CD4-positive, alpha-beta T cell treated with Interleukin-6 for 4 hours (primary cell): Measurements from ENCODE around the gene TBC1D5.
A peak's percentile ranks its signal among the peaks of the same experiment; 100 is the strongest.
"Not testable (repeated sequence)": the region's sequence is repeated elsewhere in the genome, so short reads cannot be mapped to it uniquely, and the experiment has no call there.

ENCODE experiments used
- DNase-seq: peaks from one replicate; pipeline ENCODE4 v3.0.0-alpha.2; 2020; ENCODE audit warnings: mixed read lengths

Gene TBC1D5

DNA sequence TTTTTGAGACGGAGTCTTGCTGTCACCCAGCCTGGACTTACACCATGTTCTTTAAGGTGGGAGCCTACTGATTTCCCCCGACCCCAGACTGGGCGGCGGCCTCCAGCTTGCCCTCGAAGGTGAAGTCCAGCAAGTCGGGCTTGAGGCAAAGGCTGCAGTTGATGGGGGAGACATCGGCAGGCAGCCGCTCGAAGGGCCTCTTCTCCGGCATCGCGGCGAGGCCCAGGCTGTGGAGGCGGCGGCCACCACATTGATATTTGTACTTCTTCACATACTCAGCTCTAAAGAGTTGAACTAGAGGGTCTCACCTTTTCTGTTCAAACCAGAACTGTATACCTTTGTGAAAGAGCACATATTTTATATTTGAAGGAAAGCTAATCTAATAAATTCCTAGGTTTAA, 36.4 kb downstream of the TBC1D5 start:
- not testable (repeated sequence) for DNase-seq

DNA sequence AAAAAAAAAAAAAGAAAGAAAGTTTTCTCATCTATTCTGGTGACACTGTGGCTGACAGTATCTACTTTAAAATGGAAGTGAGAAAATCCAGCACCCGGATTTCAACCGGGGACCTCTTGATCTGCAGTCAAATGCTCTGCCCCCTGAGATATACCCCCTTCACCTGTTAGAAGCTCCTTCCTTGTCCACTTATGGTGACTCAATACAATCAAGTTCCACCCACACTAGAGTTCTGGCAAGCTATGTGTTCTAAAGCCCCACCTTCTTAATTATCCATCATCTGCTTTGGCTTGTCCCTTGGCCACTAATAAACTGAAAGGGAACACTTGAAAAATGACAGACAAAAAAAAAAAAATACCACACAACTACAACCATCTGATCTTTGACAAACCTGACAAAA, 42.6 kb downstream of the TBC1D5 start:
- DNase-seq, result not testable (repeated sequence)

DNA sequence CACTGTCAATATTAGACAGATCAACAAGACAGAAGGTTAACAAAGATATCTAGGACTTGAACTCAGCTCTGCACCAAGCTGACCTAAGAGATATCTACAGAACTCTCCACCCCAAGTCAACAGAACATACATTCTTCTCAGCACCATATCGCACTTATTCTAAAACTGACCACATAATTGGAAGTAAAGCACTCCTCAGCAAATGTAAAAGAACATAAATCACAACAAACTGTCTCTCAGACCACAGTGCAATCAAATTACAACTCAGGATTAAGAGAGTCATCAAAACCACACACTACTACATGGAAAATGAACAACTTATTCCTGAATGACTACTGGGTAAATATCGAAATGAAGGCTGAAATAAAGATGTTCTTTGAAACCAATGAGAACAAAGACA, 46.8 kb downstream of the TBC1D5 start:
- DNase-seq, result not testable (repeated sequence)

DNA sequence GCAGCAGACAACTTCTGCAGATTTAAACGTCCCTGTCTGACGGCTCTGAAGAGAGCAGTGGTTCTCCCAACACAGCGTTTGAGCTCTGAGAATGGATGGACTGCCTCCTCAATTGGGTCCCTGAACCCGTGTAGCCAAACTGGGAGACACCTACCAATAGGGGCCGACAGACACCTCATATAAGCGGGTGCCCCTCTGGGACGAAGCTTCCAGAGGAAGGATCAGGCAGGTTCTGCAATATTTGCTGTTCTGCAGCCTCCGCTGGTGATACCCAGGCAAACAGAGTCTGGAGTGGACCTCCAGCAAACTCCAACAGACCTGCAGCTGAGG, 48.8 kb downstream of the TBC1D5 start:
- not testable (repeated sequence) for DNase-seq

DNA sequence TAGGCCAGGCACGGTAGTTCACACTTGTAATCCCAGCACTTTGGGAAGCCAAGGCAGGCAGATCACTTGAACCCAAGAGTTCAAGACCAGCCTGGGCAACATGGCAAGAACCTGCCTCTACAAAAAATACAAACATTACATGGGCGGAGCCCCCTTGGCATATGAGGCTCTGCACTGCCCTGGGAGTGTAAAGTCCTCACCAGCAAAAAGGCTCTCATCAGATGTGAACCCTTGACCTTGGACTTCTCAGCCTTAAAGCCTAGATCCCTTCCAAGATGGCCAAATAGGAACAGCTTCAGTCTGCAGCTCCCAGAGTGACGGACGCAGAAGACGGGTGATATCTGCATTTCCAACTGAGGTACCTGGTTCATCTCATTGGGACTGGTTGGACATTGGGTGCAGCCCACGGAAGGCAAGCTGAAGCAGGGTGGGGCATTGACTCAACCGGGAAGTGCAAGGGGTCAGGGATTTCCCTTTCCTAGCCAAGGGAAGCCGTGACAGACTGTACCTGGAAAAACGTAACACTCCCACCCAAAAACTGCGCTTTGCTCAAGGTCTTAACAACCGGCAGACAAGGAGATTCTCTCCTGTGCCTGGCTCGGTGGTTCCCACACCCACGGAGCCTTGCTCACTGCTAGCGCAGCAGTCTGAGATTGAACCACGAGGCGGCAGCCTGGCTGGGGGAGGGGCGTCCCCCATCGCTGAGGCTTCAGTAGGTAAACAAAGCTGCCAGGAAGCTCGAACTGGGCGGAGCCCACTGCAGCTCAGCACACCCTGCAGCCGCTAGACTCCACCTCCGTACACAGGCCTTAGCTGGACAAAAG, 49.4 kb downstream of the TBC1D5 start:
- peak; percentile 59 for DNase-seq

DNA sequence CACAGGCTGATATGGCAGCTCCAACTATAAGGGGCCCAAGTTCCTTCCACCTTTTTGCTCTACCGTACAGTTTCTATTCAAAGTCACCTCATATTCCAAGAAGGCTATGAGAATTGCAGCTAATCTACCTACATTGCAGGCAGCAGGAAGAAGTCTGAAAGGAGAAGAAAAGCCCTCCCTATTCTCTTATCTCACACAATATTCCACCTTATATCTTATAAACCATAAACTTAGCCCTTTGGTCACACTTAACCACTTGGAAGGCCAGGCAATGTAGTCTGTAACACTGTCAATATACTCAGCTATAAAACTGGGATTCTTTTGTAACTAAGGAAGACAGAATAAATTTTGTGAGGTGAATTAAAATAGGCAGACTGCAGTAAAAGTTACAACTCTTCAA, 54.9 kb downstream of the TBC1D5 start:
- no peak for DNase-seq

DNA sequence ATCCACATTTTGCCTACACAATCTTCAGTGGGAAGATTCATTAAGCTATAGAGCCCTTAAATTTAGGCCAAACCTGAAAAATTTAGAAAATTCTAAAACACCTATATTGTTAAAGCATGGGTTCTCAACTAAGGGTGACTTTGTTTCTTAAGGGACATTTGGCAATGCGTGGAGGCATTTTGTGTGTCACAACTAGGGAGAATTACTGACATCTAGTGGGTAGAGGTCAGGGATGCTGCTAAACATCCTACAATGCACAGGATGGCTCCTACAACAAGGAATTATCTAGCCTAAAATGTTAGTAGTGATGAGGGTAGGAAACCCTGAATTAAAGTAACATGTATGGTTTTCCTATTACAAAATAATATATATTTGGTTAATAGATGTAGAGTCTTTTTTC, 55.8 kb downstream of the TBC1D5 start:
- no peak for DNase-seq

DNA sequence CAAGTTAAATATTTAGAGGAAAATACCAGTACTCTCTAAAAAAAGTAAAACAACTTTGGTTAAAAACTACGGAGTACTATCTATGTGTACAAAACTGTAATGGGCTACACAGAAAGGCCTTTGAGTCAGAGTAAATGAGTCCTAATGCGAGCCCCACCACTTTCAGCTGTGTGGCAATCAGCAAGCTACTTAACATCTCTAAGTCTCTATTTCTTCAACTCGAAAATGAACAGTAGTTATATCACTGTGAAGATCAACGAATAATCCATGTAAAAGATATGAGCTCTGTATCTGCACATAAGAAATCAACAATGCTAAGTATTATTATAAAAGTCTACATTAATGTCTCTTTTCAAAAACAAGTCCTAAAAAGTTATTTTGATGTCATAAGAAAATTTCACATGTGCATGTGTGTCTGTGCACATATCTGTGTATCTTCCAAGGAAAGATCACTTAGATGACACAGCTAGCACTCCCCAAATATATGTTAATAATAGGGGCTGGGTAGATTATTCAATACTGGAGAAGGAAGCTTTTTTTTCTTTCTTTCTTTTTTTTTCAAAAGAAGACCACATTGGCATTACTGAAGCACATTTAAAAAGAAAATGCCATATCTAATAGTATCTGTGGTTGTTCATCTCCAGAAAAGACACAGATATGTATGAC, 58.8 kb downstream of the TBC1D5 start:
- DNase-seq, result no peak

DNA sequence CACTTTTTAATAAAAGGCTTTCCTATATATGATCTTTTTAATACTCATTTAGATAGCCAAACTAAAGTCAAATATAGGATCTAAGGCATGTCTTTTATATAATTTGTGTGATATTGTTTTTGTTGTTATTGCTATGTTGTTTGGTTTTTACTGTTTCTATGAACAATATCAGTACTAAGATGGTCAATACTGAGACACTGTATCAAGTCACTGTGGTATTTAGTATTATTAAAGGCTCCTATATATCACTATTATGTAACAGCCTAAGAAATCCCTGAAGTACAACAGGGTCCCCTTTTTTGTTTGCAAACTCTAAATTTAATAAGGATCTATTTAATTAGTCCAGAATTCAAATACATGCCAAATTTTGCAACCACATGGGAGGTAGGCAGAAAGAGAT, 61.9 kb downstream of the TBC1D5 start:
- no peak for DNase-seq

DNA sequence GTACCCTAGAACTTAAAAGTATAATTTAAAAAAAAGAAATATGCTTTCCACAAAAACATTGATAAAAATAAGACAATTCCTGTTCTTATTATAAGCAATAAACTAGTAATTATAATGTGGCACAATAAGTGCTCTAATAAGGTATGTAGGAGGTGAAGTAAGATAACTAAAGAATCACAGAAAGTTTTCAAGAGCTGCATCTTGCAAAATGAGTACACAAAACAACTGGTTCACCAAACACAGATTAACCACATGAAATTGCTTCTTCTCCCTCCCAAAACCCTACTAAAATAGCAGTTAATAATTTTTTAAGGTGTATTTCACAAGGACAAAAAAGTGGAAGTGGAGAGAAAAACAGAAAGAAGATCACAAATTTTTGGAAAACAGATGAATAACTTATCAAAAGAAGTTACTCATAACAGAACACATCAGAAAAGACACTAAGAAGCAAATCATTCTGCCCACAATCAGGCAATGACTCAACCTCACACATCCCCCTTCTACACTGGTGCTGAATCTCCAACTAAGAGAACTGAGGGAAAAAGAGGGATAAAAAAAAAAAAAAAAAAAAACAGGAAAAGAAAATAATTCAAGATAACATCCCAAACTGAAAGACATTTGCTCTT, 64.2 kb downstream of the TBC1D5 start:
- no peak for DNase-seq

DNA sequence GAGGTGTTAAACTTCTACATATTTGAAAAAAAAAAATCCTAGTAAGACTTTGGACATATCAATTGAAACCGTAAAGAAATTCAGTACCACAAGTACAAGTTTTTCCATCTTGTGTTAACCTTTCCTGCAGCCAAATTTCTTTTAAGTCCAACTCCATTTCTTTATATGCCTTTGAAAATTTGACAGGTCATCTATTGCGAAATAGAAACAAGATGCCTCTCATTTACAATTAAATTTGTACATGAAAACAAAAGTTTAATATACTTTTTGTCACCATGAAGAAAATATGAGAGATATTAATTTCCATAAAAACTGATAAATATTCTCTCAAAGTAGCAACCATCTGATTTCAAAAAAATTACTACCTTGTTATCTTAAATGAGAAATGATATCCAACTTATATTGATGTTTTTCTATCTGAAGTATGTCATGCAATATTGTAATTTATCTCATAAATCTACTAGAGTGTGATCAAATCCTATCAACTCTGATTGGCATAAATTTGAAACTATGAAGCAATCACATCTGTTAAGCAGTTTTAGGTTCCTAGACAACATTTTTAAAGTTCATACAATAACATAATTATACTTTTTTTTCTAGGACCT, 68.2 kb downstream of the TBC1D5 start:
- DNase-seq, result no peak

DNA sequence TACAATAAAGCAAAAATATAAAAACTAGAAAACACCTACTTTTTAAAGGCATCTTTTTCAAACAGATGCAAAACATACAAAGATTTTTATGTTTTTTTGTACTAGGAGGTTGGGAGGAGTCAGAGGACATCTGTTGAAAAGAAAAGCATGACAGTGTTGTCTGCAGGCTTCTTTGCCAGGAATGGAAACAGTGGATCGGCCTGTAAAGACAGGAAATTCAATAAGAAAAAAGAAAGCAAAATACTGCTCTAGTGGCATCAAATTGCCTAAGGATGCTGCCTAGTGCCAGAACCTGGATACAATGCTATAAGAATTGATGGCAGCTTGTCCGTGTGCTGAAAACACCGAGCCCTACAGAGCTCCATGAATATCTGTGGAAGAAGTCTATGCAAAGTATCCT, 69.9 kb downstream of the TBC1D5 start:
- no peak for DNase-seq

DNA sequence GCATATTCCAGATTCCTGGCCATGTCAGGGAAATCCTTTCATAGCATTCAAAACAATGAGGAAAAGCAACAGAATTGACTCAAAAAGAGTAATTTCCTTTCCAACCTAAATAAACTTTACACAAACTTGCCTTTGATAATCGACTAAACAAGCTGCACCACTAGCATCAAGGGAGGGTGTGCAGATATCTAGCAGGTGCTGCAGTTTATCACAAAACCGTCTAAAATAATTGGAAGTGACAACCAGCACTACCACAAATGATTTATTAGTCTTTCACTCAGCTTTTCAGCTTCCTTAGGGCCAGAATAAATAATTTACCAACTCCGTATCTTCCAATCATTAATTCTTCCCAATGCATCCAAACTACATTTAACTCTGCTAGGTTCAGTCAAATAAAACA, 71.7 kb downstream of the TBC1D5 start:
- DNase-seq, result no peak

DNA sequence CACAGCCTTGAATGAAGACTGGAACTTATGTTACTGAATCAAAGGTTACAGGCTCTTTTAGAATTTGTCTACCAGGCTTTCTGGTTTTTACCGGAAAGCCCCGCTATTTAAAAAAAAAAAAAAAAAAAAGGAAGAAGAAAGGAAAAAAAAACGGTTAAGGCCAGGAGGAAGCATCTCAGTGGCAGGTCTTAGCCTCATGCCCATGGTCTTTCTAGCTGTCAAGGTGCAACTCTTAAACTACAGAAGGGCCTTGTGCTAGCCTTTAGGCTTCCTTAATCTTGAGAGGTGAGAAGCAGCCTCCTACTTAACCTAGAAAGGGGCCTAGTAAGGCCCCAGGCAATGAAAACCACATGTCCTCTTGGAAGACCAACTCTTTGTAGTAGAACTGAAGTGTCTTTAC, 77.5 kb downstream of the TBC1D5 start:
- no peak for DNase-seq

DNA sequence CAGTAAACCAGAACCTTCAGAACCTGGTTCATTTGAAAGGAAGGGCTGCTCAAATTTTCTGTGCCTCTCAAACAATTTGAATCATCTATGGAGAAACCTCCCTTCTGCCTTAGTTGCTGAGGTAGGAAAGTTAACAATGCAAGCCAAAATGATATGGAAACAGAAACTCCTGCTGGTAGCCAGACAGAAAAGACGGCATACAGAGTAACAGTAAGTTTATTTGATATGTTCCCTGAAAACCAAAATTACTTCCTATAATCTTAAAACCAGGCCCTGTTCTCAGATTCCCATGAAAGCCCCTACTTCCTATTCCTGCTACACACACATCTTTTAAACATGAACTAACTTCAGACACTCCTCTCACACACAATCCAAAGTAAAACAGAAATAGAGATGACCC, 86.2 kb downstream of the TBC1D5 start:
- no peak for DNase-seq

DNA sequence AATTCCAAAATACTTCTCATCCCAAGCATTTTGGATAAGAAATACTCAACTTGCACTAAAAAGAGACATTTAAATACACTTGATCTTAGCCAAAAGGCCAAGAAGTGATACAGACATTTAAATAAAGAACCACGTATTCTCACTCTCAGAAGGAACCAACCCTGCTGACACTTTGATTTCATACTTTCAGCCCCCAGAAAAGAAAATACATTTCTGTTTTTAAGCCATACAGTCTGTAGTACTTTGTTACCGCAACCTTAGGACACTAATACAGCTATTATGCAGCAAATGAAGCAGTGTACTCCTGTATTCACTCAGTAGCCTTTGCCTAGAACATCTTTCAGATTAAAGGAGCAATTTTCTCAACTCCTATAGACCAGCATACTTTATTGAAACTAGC, 86.7 kb downstream of the TBC1D5 start:
- no peak for DNase-seq

DNA sequence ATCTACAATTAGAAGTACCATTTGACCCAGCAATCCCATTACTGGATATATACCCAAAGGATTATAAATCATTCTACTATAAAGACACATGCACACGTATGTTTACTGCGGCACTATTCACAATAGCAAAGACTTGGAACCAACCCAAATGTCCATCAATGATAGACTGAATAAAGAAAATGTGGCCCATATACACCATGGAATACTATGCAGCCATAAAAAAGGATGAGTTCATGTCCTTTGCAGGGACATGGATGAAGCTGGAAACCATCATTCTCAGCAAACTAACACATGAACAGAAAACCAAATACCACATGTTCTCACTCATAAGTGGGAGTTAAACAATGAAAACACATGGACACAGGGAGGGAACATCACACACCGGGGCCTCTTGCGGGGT, 92.7 kb downstream of the TBC1D5 start:
- DNase-seq, result not testable (repeated sequence)

DNA sequence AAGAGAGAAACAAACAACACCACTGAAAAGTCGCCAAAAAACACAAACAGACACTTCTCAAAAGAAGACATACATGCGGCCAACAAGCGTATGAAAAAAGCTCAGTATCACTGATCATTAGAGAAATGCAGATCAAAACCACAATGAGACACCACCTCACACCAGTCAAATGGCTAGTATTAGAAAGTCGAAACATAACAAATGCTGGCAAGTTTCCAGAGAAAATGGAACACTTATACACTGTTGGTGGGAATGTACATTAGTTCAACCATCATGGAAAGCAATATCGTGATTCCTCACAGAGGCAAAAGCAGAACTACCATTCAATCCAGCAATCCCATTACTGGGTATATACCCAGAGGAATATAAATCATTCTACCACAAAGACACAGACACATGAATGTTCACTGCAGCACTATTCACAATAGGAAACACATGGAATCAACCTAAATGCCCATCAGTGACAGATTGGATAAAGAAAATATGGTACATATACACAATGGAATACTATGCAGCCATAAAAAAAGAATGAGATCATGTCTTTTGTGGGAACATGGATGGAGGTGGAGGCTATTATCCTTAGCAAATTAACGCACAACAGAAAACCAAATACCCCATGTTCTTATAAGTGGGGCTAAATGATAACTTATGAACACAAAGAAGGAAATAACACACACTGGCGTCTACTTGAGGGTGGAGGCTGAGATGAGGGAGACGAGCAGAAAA, 93.6 kb downstream of the TBC1D5 start:
- not testable (repeated sequence) for DNase-seq

DNA sequence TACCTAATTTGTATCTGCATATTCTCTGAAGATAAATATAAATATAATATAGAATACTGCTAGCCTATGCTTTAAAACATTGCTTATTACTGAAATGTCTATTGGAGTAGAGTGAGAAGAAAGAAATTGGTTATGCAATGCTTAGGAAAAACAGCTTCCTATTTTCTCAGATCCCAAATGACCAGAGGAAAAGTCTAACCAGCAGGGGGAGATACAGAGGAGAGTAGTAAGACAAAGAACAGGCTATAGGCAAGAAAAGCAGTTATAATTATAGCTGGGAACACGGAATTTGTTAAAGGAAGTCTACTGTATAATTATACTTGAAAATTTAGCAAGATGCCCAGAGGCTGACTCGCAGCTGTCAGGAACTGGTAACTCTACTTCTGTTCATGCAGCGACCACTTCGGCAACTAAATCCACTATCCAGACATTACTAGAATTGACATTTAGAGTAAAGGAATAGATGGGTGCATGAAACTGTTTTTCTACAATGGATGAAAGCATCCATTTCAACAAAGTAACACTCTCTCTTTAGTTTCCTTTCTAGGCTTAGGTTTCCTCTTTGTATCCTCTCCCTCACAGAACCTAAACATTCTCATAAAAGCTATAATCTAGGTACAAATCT, 97.2 kb downstream of the TBC1D5 start:
- DNase-seq, result peak; percentile 2

DNA sequence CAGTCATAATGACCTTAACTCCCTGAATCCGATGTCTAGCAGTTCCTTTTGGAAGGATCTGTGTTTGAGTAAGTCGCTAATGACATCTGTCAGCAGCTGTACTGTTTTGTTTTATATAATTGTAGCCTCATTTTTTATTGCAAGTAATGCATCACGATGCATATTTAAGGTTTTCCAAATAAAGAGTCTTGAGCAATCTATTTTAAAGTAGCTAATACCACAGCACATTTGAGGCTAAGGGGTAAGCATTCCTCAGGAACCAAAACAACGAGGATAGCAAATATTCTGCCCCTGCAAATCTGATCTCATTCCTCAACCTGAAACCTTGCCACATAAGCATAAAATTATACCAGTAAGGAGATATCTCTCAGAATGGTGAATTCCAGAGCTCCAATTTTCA, 98.7 kb downstream of the TBC1D5 start:
- no peak for DNase-seq

DNA sequence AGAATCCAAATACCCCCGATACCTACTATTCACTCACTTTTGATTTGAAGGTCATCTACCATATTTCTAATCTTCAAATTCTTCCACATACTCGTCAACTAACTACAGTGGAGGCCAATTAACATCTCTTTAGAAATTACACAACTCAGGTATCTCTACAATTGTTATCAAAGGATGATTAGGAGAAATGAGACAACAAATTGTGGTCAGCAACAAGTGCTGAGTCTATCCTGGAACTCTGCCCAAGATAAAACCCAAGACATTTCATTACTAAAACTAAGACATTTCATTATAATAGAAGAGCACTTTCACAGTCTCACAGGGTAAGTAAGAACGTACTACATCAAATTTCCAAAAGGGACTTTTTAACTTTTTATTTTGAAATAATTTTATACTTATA, 100.0 kb downstream of the TBC1D5 start:
- no peak for DNase-seq

DNA sequence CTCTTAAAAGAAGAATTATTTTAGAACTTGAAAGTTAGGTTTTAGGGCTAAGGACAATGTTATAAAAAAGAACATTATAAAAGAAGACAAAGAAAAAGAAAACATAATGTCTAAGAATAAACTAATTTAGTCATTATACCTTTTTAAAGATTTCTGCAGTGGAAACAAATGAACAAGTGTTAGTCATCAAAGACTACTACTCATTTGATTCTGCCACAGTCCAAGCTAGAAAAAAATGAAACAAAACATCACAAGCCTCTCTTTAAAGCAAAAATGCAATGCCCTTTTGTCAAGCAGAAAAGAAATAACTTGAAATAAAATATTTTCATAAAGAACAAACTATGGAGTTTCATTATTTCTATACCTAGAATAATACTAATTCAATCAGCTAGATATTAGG, 102.0 kb downstream of the TBC1D5 start:
- no peak for DNase-seq

DNA sequence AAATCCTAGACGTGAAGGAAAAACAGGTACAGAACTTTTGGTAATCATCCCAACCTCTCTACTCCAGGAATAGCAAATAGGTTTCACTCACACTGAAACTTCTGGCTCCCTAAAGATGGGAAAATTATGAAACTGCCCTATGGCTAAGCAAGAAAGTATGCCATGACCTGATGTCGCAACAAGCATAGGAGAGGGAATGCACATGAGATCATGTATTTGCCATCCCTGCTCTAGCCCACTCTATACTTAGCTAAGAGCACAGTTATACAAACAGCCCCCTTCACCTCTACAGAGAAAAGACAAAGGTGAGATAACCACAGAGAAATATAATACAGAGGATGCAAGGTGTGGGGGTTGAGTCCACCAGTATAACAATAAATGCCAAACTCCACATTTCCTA, 102.7 kb downstream of the TBC1D5 start:
- DNase-seq, result no peak
